Right atrium auricular region (tissue), 2 donors: ENCODE data around the gene BLOC1S1. TPM values are rescaled to one million over a fixed set of nuclear protein-coding genes. Genes with fewer than 3 reads are reported as not detected.

Experiments
- DNase-seq: peaks from one replicate; pipeline ENCODE4 v3.0.0-alpha.2; 2019; ENCODE audit warnings: low spot score
- H3K27ac ChIP-seq, 2 donors: fragments of 200-600 bp; sonication (generic); 1 replicate in 1 of 2; 2 replicates in 1 of 2; pipeline ENCODE4 v1.5.1; 2016 to 2019
- H3K27me3 ChIP-seq, 2 donors: fragments of 200-600 bp; sonication (generic); one replicate each; pipeline versions ENCODE4 v1.5.1 to v1.6.0; 2017 to 2019
- H3K36me3 ChIP-seq: fragments of 200-600 bp; sonication (generic); one replicate; pipeline ENCODE4 v1.5.1; 2016
- H3K4me1 ChIP-seq, 2 donors: fragments of 200-600 bp; sonication (generic); one replicate each; pipeline versions ENCODE4 v1.5.1 to v1.6.0; 2017 to 2019
- H3K4me3 ChIP-seq, 2 donors: fragments of 200-600 bp; sonication (generic); 1 replicate in 1 of 2; 2 replicates in 1 of 2; pipeline ENCODE4 v1.5.1; 2017 to 2019; ENCODE audit warnings: mild to moderate bottlenecking in 1 of 2, moderate library complexity in 1 of 2
- H3K9me3 ChIP-seq, 2 donors: fragments of 200-600 bp; sonication (generic); one replicate each; pipeline ENCODE4 v1.5.1; 2019
- total RNA-seq, 2 donors: library from RNA; depleted of rRNA; stranded (reverse); fragments of >200 nt; gene quantifications; one replicate each; pipeline ENCODE4 v1.1.0, GENCODE V29; 2016
- TF ChIP-seq, protein P1 (sequence below), 2 donors: fragments of 200-600 bp; sonication (generic); IDR thresholded peaks; one replicate each; pipeline ENCODE4 v1.5.1; 2019; ENCODE audit warnings: antibody characterized with exemption in 2 of 2

The BLOC1S1 gene
- total RNA-seq, 2 donors from 2014 or later: 177 to 187 TPM

DNA sequence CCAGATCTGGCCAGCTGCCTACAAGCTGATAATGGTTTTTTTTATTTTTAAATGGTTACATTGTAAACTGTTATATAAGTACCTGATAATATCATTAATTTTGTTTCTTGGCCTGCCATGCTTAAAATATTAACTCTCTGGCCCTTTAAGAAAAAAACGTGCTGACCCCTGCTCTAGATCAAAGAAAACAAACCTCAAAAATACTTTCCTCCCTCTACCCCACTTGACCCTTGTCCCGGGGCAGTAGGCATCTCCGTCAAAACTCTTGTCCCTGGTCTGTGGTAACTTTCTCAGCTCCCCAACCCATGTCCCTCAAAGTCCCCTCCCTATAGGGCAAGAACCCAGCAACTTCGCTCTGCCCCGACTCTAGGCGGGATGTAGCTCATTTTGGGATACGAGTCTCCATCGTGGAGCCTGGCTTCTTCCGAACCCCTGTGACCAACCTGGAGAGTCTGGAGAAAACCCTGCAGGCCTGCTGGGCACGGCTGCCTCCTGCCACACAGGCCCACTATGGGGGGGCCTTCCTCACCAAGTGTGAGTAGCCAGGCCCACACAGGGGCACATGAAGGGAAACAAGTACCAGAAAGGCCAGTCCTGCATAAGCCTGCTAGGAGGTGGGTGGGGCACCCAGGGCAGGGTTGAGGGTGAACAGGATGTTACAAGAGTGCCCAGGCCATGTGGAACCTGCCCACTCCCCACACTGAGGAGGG is 7.8 kb downstream of the BLOC1S1 start:
- H3K4me3 ChIP-seq: no peak overlapping the region
- no peaks in the 10 kb centered on the region for H3K27me3 ChIP-seq
- peaks cover 0 to 80% of the 10 kb centered on the region in 2 donors for H3K4me1 ChIP-seq
- no peak for DNase-seq
- TF ChIP-seq, protein P1, sequence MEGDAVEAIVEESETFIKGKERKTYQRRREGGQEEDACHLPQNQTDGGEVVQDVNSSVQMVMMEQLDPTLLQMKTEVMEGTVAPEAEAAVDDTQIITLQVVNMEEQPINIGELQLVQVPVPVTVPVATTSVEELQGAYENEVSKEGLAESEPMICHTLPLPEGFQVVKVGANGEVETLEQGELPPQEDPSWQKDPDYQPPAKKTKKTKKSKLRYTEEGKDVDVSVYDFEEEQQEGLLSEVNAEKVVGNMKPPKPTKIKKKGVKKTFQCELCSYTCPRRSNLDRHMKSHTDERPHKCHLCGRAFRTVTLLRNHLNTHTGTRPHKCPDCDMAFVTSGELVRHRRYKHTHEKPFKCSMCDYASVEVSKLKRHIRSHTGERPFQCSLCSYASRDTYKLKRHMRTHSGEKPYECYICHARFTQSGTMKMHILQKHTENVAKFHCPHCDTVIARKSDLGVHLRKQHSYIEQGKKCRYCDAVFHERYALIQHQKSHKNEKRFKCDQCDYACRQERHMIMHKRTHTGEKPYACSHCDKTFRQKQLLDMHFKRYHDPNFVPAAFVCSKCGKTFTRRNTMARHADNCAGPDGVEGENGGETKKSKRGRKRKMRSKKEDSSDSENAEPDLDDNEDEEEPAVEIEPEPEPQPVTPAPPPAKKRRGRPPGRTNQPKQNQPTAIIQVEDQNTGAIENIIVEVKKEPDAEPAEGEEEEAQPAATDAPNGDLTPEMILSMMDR (IDR thresholded peaks at IDR 0.05): no peak
- H3K27ac ChIP-seq: peak overlapping the region; percentile 39 to 56
- H3K36me3 ChIP-seq: peaks cover 34% of the 10 kb centered on the region
- H3K9me3 ChIP-seq: no peaks in the 10 kb centered on the region

DNA sequence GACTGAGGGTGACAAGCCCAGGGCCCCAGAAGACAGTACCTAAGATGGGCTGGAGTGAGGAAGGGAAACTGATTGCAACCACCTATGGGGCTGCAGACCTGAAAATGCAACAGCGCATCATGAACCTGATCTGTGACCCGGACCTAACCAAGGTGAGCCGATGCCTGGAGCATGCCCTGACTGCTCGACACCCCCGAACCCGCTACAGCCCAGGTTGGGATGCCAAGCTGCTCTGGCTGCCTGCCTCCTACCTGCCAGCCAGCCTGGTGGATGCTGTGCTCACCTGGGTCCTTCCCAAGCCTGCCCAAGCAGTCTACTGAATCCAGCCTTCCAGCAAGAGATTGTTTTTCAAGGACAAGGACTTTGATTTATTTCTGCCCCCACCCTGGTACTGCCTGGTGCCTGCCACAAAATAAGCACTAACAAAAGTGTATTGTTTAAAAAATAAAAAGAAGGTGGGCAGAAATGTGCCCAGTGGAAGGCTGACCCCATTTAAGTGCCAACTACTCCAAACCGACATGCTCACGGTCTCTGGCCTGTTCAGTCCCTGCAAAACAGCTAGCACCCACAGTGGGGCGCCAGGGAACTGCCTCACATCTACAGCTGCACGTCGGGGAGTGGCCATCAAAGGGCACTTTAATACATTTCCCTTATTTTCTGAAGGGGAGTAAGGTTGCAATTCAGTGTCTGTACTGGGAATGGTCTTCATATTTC is 8.5 kb downstream of the BLOC1S1 start:
- H3K4me1 ChIP-seq: peaks cover 0 to 73% of the 10 kb centered on the region in 2 donors
- TF ChIP-seq, protein P1 (IDR thresholded peaks at IDR 0.05): peak; percentile 36 to 72
- no peaks in the 10 kb centered on the region for H3K9me3 ChIP-seq
- H3K27me3 ChIP-seq: no peaks in the 10 kb centered on the region
- H3K36me3 ChIP-seq: peaks cover 34% of the 10 kb centered on the region
- no peak overlapping the region for H3K4me3 ChIP-seq
- DNase-seq: peak; percentile 82
- H3K27ac ChIP-seq: peak overlapping the region; percentile 39 to 56

DNA sequence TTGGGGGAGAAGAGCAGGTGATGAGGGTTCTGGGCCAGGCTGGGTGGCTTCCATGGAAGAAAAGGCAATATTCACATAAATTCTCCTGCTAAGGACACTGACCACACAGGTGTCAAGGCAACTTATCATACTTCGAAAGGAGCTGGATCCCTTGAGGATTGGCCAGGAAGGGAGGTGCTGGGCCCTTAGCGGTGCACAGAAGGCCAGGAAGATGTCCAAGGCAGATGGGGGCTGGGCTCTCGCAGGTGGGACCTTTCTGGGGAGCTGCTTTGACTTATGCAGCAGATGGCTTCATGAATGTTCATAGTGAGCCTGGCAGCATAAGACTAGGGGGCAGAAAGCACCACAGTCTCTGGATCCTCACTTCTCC is 9.1 kb downstream of the BLOC1S1 start:
- peak; percentile 57 for DNase-seq
- peaks cover 34% of the 10 kb centered on the region for H3K36me3 ChIP-seq
- no peak overlapping the region for H3K4me3 ChIP-seq
- H3K27ac ChIP-seq: peak overlapping the region; percentile 56 to 99
- no peaks in the 10 kb centered on the region for H3K9me3 ChIP-seq
- H3K4me1 ChIP-seq: peaks cover 0 to 71% of the 10 kb centered on the region in 2 donors
- no peaks in the 10 kb centered on the region for H3K27me3 ChIP-seq
- TF ChIP-seq, protein P1 (IDR thresholded peaks at IDR 0.05): no peak

DNA sequence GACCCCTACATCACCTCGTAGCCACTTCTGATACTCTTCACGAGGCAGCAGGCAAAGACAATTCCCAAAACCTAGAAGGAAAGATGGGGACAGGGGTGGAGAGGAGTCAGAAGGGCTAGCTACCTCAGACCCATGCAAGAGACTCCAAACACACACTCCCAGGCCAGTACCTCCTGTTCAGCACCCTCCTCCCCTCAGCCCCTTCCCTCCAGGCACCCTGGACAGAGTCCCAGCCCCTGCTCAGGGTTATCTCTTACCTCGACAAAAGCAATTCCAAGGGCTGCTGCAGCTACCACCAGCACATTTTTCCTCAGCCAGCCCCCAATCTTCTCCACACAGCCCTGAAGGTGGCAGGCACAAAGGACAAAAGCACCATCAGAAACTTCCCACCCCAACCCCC is 9.7 kb downstream of the BLOC1S1 start:
- Histone ChIP-seq H3K9me3 (no peaks in the 10 kb centered on the region), H3K36me3 (peaks cover 34% of the 10 kb centered on the region), H3K4me3 (no peak overlapping the region), H3K27me3 (no peaks in the 10 kb centered on the region), H3K27ac (peak overlapping the region; percentile 56 to 99), H3K4me1 (peaks cover 0 to 71% of the 10 kb centered on the region in 2 donors)
- TF ChIP-seq, protein P1 (IDR thresholded peaks at IDR 0.05): no peak
- peak; percentile 53 for DNase-seq

DNA sequence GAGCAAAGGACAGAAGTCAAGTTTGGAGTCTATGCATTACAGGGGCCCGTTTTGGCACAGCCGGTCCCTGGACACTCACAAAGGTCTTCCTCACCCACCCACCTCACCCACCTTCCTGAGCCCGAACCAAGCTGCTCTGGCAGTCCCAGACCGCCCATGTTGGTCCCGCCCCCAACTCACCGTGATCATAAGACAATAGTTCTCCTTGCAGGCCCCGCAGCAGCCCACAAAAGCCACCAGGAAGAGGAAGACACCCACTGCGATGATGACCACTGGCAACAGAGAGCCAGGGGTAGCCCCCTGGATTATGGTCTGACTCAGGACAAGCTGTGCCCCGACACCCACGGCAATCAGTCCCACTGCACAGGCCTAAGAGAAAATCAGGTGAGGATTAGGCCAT is 11.1 kb downstream of the BLOC1S1 start:
- Histone ChIP-seq H3K27ac (peak overlapping the region; percentile 99 to 100), H3K36me3 (peaks cover 34% of the 10 kb centered on the region), H3K9me3 (no peaks in the 10 kb centered on the region), H3K4me3 (peak overlapping the region; percentile 79 to 80), H3K27me3 (no peaks in the 10 kb centered on the region), H3K4me1 (peaks cover 0 to 73% of the 10 kb centered on the region in 2 donors)
- TF ChIP-seq, protein P1 (IDR thresholded peaks at IDR 0.05): no peak
- DNase-seq: no peak
